ENCODE results near the gene CLDN5.

Gene CLDN5

DNA sequence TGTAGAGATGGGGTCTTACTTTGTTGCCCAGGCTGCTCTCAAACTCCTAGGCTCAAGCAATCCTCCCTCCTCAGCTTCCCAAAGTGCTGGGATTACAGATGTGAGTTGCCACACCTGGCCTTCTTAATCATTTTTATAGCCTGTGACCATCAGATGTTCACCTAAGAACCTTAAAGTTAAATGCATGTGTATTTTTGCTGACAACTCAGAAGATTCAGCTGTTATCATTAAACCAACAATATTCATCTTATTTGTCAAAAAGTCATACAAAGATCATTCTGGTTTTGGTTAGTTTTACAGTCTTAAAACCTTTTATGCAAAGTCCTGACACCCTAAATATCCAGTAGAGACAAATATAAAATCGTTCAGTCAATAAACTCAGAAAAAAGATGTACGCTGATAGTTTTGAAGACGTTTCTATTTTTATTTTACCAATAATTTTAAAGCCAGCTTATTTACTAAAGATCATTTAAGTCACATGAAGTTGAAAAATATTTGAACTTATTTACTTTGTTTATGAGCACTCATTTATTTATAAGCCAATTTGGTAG is 22.2 kb downstream of the CLDN5 start:
- DNase-seq = no peak

- DNase-seq = no peak
These were observed 24.3 kb downstream of the CLDN5 start for GRCh38 chr22:19499880-19500242.

DNA sequence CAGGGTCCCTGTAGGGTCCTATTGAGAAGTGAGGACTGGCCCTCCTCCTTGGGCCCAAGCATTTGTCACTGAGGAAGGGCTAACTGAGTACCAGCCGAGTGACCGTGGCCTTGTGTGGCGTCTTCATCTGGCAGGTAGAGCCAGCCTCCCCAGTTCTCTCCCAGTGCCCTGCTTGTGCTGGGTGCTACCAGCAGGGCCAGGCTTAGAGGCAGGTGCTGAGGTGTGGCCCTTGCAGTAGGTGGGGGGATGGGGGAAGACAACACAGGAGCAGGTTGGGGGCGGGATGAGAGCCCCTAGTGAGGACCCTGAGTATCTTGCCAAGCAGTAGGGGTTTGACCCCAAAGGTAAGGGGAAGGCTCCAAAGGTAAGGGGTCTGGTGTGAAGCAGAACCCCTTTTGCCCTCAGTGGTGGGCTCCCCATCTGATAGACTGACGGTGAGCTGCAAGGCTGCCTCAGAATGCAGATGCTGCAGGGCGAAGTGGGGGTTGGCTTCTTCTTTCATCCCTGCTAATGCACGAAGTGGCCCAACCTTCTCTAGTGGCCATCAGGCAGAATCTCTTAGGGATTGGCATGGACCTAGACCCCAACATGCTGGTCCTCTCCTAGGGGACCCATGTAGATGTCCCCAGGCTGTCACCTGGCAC is 24.9 kb downstream of the CLDN5 start:
- DNase-seq = no peak

DNA sequence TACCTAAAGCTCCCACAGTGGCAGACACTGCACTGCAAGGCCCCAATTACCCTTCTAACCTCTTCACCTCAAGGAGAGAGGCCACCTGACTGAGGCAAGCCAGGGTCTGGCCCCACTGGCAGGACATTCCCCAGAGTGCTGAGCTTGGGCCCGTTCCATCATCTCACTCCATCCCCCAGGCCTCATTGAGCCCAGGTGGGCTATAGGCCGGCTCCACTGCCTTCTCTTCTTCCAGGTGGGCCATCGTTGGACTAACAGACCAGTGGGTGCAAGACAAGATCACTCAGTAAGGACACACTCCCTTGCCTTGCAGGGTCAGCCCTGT is 25.4 kb downstream of the CLDN5 start:
- no peak for DNase-seq

DNA sequence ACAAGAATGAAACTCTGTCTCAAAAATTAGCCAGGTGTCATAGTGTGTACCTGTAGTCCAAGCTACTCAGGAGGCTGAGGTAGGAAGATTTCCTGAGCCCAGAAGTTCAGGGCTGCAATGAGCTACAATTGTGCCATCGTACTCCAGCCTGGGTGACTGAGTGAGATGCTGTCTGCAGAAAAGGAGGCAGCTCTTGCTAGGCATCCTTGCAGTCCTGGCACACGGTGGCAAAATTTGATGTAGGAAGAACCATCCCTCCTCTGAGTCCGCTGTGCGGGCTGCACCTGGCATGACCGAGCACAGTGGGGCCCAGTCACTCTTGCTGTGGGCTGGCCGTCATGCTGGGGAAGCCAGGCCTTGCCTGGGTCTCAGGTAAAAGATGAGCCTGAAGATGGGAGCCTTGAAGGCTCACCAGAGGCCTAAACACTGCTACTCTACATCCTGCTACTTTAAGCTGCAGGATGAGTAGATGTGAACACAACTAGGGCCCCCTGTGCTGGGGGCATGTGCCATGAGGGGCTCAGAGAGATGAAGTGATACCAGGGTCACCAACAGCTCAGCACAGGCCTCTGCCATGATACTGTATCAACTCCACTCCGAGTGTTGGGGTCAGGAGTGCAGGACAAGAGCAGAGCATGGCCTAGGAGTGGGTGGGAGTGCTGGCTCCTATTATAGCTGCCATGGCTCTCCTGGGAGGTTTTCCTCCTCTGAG is 25.9 kb downstream of the CLDN5 start:
- DNase-seq = no peak

DNA sequence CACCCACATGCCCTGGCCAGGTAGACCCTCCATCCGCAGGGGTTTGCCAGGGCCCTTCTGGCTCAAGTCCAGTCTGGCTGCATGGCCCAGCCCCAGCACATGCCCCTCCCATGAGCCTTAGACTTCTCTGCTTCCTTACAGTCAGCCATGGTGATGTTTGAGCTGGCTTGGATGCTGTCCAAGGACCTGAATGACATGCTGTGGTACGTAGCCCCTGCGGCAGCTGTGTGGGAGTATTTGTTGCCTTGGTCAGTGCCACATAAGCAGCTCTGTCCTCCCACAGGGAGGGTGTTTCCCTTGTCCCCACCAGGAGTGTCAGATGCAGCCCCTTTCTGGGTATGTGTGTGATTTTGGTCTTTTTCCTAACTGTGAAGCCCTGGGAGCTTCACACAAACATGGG is 27.0 kb downstream of the CLDN5 start:
- no peak for DNase-seq

DNA sequence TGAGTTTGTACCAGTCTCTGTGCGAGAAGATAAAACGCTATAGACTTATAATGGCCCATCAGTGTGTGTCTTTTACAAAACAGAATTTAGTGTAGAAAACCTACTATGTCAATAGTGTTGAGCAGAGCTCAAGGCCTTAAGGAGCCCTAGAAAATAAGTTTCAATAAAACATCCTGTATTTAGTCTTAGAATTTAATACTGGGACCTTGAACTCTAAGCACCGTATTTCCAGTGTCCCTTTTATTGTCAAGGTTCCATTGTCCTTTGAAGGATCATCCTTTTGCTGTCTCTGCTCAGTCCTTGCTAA is 27.9 kb downstream of the CLDN5 start:
- DNase-seq = no peak

DNA sequence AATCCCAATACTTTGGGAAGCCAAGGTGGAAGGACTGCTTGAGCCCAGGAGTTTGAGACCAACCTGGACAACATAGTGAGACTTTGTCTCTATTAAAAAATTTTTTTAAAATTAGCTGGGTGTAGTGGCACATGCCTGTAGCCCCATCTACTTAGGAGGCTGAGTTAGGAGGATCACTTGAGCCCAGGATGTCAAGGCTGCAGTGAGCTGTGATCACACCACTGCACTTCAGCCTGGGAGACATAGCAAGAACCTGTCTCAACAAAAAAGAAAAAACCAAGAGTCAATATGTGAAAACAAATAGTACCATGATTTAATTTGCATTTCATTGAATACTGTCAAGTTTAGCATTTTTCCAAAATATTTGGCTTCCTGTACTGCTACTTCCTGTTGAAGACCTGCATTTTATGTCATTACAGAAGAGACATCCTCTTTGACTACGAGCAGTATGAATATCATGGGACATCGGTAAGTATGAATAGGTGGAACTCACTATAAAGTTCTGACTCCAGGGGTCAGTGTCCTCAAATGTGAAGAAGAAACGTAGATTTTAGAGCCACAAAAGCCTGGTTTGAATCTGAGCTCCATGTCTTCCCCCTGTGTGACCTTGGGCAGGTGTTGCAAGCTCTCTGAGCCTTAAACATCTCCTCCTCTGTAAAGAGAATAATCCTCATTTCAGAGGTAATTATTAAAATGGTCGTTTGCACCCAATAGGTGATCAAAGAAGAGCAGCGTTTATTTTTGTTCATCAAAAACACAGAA is 28.5 kb downstream of the CLDN5 start:
- peak; percentile 31 for DNase-seq

- DNase-seq = no peak
These were observed 29.5 kb downstream of the CLDN5 start for GRCh38 chr22:19494676-19495173.

DNA sequence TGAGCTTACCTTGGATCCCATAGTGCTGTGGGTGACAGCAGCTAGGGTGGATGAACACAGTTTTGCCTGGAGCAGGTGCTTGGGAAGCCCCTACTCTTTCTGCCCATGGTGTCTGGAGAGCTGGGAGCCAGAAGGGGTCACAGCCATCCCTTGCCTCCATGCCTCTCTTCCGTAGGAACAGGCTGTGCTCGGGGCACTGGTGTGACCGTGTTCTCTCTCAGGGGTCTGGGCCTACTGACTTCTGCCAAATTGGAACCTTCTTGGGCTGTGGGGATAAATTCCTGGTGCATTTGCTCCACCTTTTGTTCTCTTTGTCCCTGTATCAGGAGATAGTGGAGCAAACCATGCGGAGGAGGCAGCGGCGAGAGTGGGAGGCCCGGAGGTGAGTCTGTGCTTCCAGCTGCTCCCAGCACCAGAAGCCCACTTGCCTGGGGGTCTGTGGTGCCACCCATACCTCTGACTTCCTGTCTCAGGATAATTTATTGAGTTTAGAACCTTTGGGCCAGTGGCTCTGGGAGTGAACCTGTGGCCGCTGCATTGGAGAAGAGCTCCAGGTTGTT is 30.1 kb downstream of the CLDN5 start:
- DNase-seq = no peak

DNA sequence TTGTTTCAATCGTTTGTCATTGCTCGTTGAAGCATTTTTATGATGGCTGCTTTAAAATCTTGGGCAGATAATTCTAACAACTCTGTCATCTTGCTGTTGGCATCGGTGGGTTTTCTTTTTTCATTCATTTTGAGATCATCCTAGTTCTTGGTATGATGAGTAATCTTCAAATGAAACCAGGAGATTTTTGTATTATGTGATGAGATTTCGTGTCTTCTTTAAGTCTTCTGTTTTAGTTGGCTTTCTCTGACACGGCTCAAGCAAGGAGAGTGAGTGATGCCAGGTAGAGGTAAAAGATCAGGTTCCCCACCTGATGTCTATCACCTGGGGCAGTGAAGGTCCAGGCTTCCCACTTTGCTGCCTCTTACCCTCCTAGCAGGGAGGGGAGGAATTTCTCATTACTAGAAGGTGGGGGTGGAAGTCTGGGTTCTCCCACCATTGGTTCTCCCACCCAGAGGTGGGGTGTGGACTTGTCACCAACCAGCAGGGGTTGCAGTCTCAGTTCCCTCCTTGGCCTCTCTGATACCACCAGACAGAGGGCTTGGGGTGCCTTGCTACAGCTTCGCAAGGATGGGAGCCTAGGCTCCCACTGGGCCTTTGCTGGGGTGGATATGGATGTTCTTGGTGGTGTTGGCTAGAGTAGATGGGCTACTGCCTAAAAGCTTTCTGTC is 31.6 kb downstream of the CLDN5 start:
- no peak for DNase-seq

- no peak for DNase-seq
These were observed 33.5 kb downstream of the CLDN5 start for GRCh38 chr22:19490628-19491230.

DNA sequence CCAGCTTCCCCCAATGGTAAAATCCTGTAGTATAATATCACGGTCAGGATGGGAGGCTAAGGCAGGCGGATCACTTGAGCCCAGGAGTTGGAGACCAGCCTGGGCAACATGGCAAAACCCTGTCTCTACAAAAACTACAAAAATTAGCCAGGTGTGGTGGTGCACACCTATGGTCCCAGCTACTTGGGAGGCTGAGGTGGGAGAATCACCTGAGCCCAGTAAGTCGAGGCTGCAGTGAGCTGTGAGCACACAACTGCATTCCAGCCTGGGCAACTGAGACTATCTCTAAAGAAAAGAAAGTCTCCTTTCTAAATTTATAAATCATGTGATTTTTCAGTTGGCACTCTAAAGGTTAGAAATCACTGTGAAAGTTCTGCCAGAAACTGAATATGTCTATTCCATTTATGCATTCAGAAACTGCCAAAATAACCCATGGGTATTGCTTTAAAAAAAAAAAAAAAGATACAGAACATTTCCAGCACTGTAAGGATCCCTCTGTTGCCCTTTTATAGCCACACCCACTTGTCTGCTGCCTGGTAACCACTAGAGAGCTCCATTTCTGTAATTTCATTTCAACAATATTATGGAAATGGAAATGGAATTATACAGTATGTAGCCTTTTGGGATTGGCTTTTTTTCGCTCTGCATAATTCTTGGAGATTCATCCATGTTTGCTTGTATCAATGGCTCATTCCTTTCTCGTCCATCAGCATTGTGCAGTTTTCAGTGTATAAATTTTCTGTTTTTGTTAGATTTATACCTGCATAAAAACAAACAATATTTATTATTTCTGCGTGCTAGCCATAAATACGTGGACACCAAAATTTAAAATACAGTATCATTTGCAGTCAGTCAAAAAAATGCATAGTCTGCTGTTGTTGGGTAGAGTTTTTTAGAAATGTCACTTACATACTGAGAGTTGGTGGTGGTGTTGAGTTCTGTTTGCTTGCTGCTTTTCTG is 35.0 kb downstream of the CLDN5 start:
- DNase-seq = peak; percentile 5

GRCh38 chr22:19488285-19488684 is 35.9 kb downstream of the CLDN5 start:
- DNase-seq = no peak

GRCh38 chr22:19483481-19484244 is 40.5 kb downstream of the CLDN5 start:
- DNase-seq = no peak

DNA sequence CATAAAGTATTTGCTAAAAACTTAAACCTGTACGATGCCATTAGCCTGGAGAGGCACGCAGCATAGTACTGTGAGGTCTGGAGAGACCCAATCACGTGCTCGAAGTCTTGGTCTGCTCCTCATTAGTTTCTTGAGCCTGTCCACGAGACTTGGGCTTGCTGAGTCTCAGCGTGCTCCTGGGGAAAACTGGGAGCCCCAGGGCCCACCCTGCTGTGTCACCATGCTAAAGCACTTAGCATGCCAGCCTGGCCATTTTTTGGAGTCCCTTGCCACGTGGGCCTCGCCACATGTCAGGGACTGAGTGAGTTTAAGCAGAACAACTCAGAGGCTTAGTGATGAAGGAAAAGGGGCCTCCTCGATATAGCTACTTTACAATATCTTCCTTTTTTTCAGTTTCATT is 41.9 kb downstream of the CLDN5 start:
- DNase-seq = no peak

DNA sequence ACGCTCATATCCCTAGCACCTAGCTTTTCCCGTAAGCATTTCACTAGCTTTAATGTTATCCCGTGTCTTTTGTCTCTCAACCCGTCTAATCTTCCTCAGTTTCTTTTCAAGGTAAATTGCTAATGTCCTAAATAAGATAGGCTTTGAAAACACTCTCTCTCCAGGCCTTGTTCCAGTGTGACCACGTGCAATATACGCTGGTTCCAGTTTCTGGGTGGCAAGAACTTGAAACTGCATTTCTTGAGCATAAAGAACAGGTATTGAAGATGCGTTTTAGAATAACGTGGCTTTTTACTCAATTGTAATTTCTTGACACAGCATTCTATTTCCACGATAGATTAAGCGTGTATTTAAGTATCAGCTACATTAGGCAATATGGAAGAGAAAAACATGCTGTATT is 43.4 kb downstream of the CLDN5 start:
- DNase-seq = no peak

GRCh38 chr22:19480173-19480568 is 44.0 kb downstream of the CLDN5 start:
- DNase-seq = no peak

DNA sequence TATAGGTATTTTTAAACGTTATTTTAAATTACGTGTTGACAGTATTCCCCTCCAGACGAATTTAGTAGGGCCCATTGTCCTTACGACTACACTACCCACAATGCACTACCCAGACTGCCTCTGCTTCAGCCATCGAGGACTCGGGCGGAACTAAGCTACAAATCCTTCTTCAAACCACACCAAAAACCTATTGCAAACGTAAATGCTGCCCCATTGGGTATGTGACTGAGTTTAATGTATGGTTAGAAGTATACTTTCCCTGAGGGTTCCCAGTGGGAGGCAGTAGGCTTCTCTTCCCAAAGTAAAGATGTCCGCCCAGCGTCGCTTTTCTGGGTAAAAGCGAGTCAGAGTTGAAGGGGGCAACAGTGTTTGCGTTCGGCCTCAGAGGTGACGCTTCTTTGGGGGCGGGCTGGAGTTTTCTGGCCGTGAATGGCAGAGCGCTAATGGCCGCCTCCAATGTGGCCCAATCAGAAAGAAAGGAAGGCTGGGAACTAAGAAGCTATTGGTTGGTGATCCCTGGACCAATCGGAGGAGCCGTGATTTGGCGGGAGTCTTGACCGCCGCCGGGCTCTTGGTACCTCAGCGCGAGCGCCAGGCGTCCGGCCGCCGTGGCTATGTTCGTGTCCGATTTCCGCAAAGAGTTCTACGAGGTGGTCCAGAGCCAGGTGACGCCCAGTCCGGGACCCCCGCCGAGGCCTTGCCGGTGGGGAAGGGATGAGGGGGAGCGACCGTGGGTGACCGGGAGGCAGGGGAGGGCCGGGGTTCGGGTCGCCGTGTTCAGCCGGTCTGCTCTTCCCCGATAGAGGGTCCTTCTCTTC is 44.6 kb downstream of the CLDN5 start, which contains the start of gene CDC45:
CDC45 (plus strand) TSS at position 566 of the 818 bp plus-strand sequence; CDS start at position 615, 49 bp downstream.
- DNase-seq = peak; percentile 97

Data from CD4-positive, alpha-beta T cell treated with Interleukin-12 subunit alpha and Interleukin-12 subunit beta, for 1 hour (primary cell).